Gastrocnemius medialis (tissue), 4 donors: ENCODE measurements around the gene PBX2.

Experiments
- CTCF ChIP-seq, 5 experiments: fragments of 450-650 bp in 3 of 5; fragments of 200-600 bp in 2 of 5; sonication (generic) in 2 of 5; IDR thresholded peaks in 4 of 5; conservative IDR thresholded peaks in 1 of 5; 1 replicate in 4 of 5; 2 replicates in 1 of 5; pipeline ENCODE4 v1.5.1; 2016 to 2019; ENCODE audit warnings: antibody characterized with exemption in 5 of 5, mild to moderate bottlenecking in 3 of 5, moderate library complexity in 3 of 5
- POLR2A ChIP-seq, 2 donors: fragments of 450-650 bp; IDR thresholded peaks; one replicate each; pipeline ENCODE4 v1.6.1; 2017; ENCODE audit warnings: antibody characterized with exemption in 2 of 2, mild to moderate bottlenecking in 2 of 2, moderate library complexity in 2 of 2

- TF ChIP-seq CTCF (IDR thresholded peaks at IDR 0.05 in 4 of 5, conservative IDR thresholded peaks at IDR 0.05 in 1 of 5) (no peak), POLR2A (IDR thresholded peaks at IDR 0.05) (no peak)
These were observed 14.7 kb downstream of the PBX2 start for GRCh38 chr6:32175322-32175710.
